Keratinocyte (primary cell): ENCODE measurements around the gene MFAP2.

Experiments used
- CTCF ChIP-seq, 3 experiments: IDR thresholded peaks in 1 of 3; conservative IDR thresholded peaks in 1 of 3; optimal IDR thresholded peaks in 1 of 3; 2 replicates in 2 of 3; 3 replicates in 1 of 3; pipeline versions ENCODE3 to v1.5.1; 2011; ENCODE audit warnings: low read length in 3 of 3, mild to moderate bottlenecking in 3 of 3, moderate library complexity in 2 of 3, control low read depth in 1 of 3, inconsistent platforms in 1 of 3; ENCODE audit not compliant: insufficient read depth in 2 of 3; ENCODE audit errors: extremely low read depth in 1 of 3
- EZH2 ChIP-seq: IDR thresholded peaks from one replicate; pipeline ENCODE4 v1.6.1; 2012; ENCODE audit warnings: inconsistent platforms, mild to moderate bottlenecking, low read length, moderate library complexity

DNA sequence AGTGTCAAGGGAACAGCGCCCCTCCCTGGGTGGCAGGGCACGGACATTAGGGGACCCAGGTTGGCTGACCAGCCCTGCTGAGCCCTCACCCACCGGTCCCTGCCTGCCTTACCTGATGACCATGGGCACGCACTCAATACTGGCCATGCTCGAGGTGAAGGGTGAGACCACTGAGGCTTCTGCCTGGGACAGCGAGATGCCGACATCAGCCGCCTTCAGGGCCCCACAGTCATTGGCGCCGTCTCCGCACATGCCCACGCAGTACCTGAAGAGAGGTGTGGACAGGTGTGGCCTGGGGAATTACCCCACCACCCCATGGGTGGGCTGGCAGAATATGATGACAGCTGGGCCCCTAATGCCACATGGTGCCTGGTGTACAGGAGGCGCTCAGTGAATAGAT, 7.8 kb upstream of the MFAP2 start:
- TF ChIP-seq CTCF (optimal IDR thresholded peaks at IDR 0.05 in 1 of 3, IDR thresholded peaks at IDR 0.05 in 1 of 3, conservative IDR thresholded peaks at IDR 0.05 in 1 of 3; ENCODE audit: extremely low read depth in 1 of 3, insufficient read depth in 2 of 3, low read length in 3 of 3) (no peak), EZH2 (no peak)
